SK-N-SH (cell line): Measurements from ENCODE around the gene HTRA3. TPM values are rescaled to one million over a fixed set of nuclear protein-coding genes. Genes with fewer than 3 reads are reported as not detected.

Experiments
- CTCF ChIA-PET: fragments of 300-600, 350-600 bp; formaldehyde crosslinking; extraction: SDS; loops from one replicate; lab custom pipeline; 2021; lab: Yijun Ruan, JAX
- POLR2A ChIA-PET: fragments of 350-600 bp; sonication (Branson Sonifier 250); formaldehyde crosslinking; extraction: SDS; loops from one replicate; lab custom pipeline; 2020; ENCODE audit warnings: antibody characterized with exemption, inconsistent platforms; lab: Yijun Ruan, JAX
- DNase-seq: peaks from one replicate; pipeline ENCODE4 v3.0.0; 2012
- H2AFZ ChIP-seq: fragments of 200-600 bp; sonication (generic); 2 replicates; pipeline ENCODE4 v1.8.1; 2016; ENCODE audit warnings: antibody characterized with exemption, mild to moderate bottlenecking, low read depth
- H3F3A ChIP-seq: fragments of 200-600 bp; sonication (generic); replicated peaks from 2 replicates; pipeline ENCODE3; 2016; ENCODE audit warnings: antibody characterized with exemption, mild to moderate bottlenecking; ENCODE audit not compliant: insufficient read depth
- H3K27ac ChIP-seq, 2 experiments: fragments of 200-500 bp in 1 of 2; fragments of 200-600 bp in 1 of 2; sonication (Bioruptor generic) in 1 of 2; sonication (generic), shearing (Covaris generic) in 1 of 2; 2 replicates each; pipeline versions ENCODE4 v1.5.1 to v1.6.1; 2014 to 2016; ENCODE audit warnings: low read depth in 2 of 2, inconsistent platforms in 1 of 2, low read length in 1 of 2, mild to moderate bottlenecking in 1 of 2, mixed read lengths in 1 of 2
- H3K27me3 ChIP-seq: fragments of 200-600 bp; sonication (generic), shearing (Covaris generic); 2 replicates; pipeline ENCODE4 v1.6.1; 2016; ENCODE audit warnings: mixed run types; ENCODE audit not compliant: insufficient read depth
- H3K36me3 ChIP-seq, 2 experiments: fragments of 200-500 bp in 1 of 2; fragments of 200-600 bp in 1 of 2; sonication (Bioruptor generic) in 1 of 2; sonication (generic) in 1 of 2; replicated peaks in 1 of 2; 2 replicates each; pipeline versions ENCODE3 to v1.5.1; 2014 to 2016; ENCODE audit warnings: low read length in 1 of 2, mild to moderate bottlenecking in 1 of 2; ENCODE audit not compliant: insufficient read depth in 2 of 2, control insufficient read depth in 1 of 2
- H3K4me1 ChIP-seq, 2 experiments: fragments of 200-500 bp in 1 of 2; fragments of 200-600 bp in 1 of 2; sonication (Bioruptor generic) in 1 of 2; sonication (generic), shearing (Covaris generic) in 1 of 2; 2 replicates each; pipeline versions ENCODE4 v1.5.1 to v1.6.1; 2014 to 2016; ENCODE audit warnings: low read depth in 1 of 2, low read length in 1 of 2, mixed run types in 1 of 2; ENCODE audit not compliant: insufficient read depth in 2 of 2, control insufficient read depth in 1 of 2
- H3K4me2 ChIP-seq: fragments of 200-600 bp; sonication (generic), shearing (Covaris generic); 2 replicates; pipeline ENCODE4 v1.6.1; 2017; ENCODE audit warnings: mixed run types
- H3K4me3 ChIP-seq, 2 experiments: fragments of 200-500 bp in 1 of 2; fragments of 200-600 bp in 1 of 2; sonication (Bioruptor generic) in 1 of 2; sonication (generic), shearing (Covaris generic) in 1 of 2; 2 replicates each; pipeline versions ENCODE4 v1.5.1 to v1.8.1; 2014 to 2016; ENCODE audit warnings: low read depth in 2 of 2, inconsistent platforms in 1 of 2, low read length in 1 of 2, mild to moderate bottlenecking in 1 of 2, mixed read lengths in 1 of 2, moderate library complexity in 1 of 2
- H3K79me2 ChIP-seq: fragments of 200-600 bp; sonication (generic); 2 replicates; pipeline ENCODE4 v1.8.1; 2017; ENCODE audit warnings: mild to moderate bottlenecking; ENCODE audit not compliant: insufficient read depth
- H3K9ac ChIP-seq: fragments of 200-600 bp; sonication (generic); 2 replicates; pipeline ENCODE4 v1.6.1; 2017; ENCODE audit warnings: mixed run types
- H3K9me2 ChIP-seq: fragments of 200-600 bp; sonication (generic); 2 replicates; pipeline ENCODE4 v1.6.1; 2017; ENCODE audit warnings: mixed run types
- H3K9me3 ChIP-seq: fragments of 200-600 bp; sonication (generic); 2 replicates; pipeline ENCODE4 v1.6.1; 2017; ENCODE audit warnings: mixed run types, mild to moderate bottlenecking, moderate library complexity
- H4K20me1 ChIP-seq: fragments of 200-600 bp; sonication (generic); 2 replicates; pipeline ENCODE4 v1.6.1; 2017; ENCODE audit warnings: mild to moderate bottlenecking, mixed run types; ENCODE audit not compliant: insufficient read depth
- EP300 ChIP-seq, 2 experiments: IDR thresholded peaks; 2 replicates each; pipeline versions ENCODE4 v1.4.0 to v1.6.1; 2012; ENCODE audit warnings: borderline replicate concordance in 1 of 2, low read depth in 1 of 2, low read length in 1 of 2
- FOSL2 ChIP-seq: IDR thresholded peaks from 2 replicates; pipeline ENCODE4 v1.4.0; 2012; ENCODE audit warnings: low read depth, mild to moderate bottlenecking, moderate library complexity, borderline replicate concordance
- FOXJ3 ChIP-seq: sonication (generic); formaldehyde crosslinking; IDR thresholded peaks from 2 replicates; pipeline ENCODE4 v1.5.1; 2020; ENCODE audit warnings: mild to moderate bottlenecking, missing genetic modification reagents
- GABPA ChIP-seq: IDR thresholded peaks from 2 replicates; pipeline ENCODE4 v1.4.0; 2012; ENCODE audit warnings: low read depth, mild to moderate bottlenecking
- GATA2 ChIP-seq: sonication (generic); formaldehyde crosslinking; IDR thresholded peaks from 2 replicates; pipeline ENCODE4 v1.5.0; 2020; ENCODE audit warnings: mild to moderate bottlenecking, missing genetic modification reagents
- NFIC ChIP-seq: IDR thresholded peaks from 2 replicates; pipeline ENCODE4 v1.4.0; 2012; ENCODE audit warnings: borderline replicate concordance
- NRF1 ChIP-seq: IDR thresholded peaks from 2 replicates; pipeline ENCODE4 v1.6.1; 2012; ENCODE audit warnings: low read depth, mild to moderate bottlenecking, low read length
- POLR2AphosphoS5 ChIP-seq: IDR thresholded peaks from 2 replicates; pipeline ENCODE4 v1.6.1; 2012; ENCODE audit warnings: low read depth, low read length
- RAD21 ChIP-seq: IDR thresholded peaks from 2 replicates; pipeline ENCODE4 v1.6.1; 2012; ENCODE audit warnings: mild to moderate bottlenecking, low read length
- RCOR1 ChIP-seq: fragments of 150-350 bp; IDR thresholded peaks from 2 replicates; pipeline ENCODE4 v1.6.1; 2017; ENCODE audit warnings: antibody characterized with exemption, low read length
- RXRA ChIP-seq: IDR thresholded peaks from 2 replicates; pipeline ENCODE4 v1.4.0; 2012; ENCODE audit warnings: low read depth, mild to moderate bottlenecking, borderline replicate concordance
- SIN3A ChIP-seq: IDR thresholded peaks from 2 replicates; pipeline ENCODE4 v1.6.1; 2012; ENCODE audit warnings: low read depth, mild to moderate bottlenecking, low read length, moderate library complexity, borderline replicate concordance
- TAF1 ChIP-seq: IDR thresholded peaks from 2 replicates; pipeline ENCODE4 v1.6.1; 2012; ENCODE audit warnings: low read depth, mild to moderate bottlenecking, low read length, moderate library complexity, borderline replicate concordance
- TCF12 ChIP-seq: IDR thresholded peaks from 2 replicates; pipeline ENCODE4 v1.4.0; 2012
- WGBS: methylation state at CpG from one replicate; pipeline ENCODE4 v1.1.6; 2017; ENCODE audit warnings: low lambda C conversion rate; 5-methylcytosine and 5-hydroxymethylcytosine counted together
- polyA plus RNA-seq, 3 experiments: library from polyadenylated mRNA; depleted of rRNA; stranded (reverse); fragments of >200 nt; gene quantifications; 2 replicates each; pipeline ENCODE4 v1.2.3, GENCODE V29; 2012
- TF ChIP-seq, protein P1 (sequence below): IDR thresholded peaks from 2 replicates; pipeline ENCODE4 v1.6.1; 2012; ENCODE audit warnings: mild to moderate bottlenecking, low read depth, low read length, moderate library complexity
- TF ChIP-seq, protein P2 (sequence below): IDR thresholded peaks from 2 replicates; pipeline ENCODE4 v1.4.0; 2012; ENCODE audit warnings: low read depth, borderline replicate concordance
- TF ChIP-seq, protein P3 (sequence below): IDR thresholded peaks from 2 replicates; pipeline ENCODE4 v1.4.0; 2012; ENCODE audit warnings: low read depth

The HTRA3 gene
- polyA plus RNA-seq, 1 of the 3 experiments (the other 2 are of a cell fraction): 0.05 TPM

DNA sequence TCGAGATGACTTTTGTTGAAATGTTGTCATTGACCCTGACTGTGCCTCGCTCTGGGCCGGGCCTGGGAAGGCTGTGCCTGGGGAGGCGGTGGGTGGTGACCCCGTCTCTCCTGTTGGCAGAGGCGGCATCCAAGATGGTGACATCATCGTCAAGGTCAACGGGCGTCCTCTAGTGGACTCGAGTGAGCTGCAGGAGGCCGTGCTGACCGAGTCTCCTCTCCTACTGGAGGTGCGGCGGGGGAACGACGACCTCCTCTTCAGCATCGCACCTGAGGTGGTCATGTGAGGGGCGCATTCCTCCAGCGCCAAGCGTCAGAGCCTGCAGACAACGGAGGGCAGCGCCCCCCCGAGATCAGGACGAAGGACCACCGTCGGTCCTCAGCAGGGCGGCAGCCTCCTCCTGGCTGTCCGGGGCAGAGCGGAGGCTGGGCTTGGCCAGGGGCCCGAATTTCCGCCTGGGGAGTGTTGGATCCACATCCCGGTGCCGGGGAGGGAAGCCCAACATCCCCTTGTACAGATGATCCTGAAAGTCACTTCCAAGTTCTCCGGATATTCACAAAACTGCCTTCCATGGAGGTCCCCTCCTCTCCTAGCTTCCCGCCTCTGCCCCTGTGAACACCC lies 36.4 kb downstream of the HTRA3 start:
- no peak overlapping the region for H2AFZ ChIP-seq
- H3K9me2 ChIP-seq: no peaks in the 10 kb centered on the region
- 96% methylated on average over 19 of the region's 35 CpGs for WGBS
- no peaks in the 10 kb centered on the region for H3K27me3 ChIP-seq
- DNase-seq: no peak
- H3F3A ChIP-seq: no peaks in the 10 kb centered on the region
- H4K20me1 ChIP-seq: no peaks in the 10 kb centered on the region
- H3K4me1 ChIP-seq: peaks cover 0 to 3% of the 10 kb centered on the region in 2 experiments; a peak in 1 of 4 replicates
- H3K9me3 ChIP-seq: no peaks in the 10 kb centered on the region
- no peaks in the 10 kb centered on the region for H3K36me3 ChIP-seq
- TF ChIP-seq POLR2AphosphoS5: no peak
- TF ChIP-seq, protein P1, sequence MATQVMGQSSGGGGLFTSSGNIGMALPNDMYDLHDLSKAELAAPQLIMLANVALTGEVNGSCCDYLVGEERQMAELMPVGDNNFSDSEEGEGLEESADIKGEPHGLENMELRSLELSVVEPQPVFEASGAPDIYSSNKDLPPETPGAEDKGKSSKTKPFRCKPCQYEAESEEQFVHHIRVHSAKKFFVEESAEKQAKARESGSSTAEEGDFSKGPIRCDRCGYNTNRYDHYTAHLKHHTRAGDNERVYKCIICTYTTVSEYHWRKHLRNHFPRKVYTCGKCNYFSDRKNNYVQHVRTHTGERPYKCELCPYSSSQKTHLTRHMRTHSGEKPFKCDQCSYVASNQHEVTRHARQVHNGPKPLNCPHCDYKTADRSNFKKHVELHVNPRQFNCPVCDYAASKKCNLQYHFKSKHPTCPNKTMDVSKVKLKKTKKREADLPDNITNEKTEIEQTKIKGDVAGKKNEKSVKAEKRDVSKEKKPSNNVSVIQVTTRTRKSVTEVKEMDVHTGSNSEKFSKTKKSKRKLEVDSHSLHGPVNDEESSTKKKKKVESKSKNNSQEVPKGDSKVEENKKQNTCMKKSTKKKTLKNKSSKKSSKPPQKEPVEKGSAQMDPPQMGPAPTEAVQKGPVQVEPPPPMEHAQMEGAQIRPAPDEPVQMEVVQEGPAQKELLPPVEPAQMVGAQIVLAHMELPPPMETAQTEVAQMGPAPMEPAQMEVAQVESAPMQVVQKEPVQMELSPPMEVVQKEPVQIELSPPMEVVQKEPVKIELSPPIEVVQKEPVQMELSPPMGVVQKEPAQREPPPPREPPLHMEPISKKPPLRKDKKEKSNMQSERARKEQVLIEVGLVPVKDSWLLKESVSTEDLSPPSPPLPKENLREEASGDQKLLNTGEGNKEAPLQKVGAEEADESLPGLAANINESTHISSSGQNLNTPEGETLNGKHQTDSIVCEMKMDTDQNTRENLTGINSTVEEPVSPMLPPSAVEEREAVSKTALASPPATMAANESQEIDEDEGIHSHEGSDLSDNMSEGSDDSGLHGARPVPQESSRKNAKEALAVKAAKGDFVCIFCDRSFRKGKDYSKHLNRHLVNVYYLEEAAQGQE: no peak
- no peak for TF ChIP-seq NRF1
- TF ChIP-seq NFIC: no peak
- TF ChIP-seq TAF1: no peak
- no peak for TF ChIP-seq RXRA
- TF ChIP-seq, protein P2, sequence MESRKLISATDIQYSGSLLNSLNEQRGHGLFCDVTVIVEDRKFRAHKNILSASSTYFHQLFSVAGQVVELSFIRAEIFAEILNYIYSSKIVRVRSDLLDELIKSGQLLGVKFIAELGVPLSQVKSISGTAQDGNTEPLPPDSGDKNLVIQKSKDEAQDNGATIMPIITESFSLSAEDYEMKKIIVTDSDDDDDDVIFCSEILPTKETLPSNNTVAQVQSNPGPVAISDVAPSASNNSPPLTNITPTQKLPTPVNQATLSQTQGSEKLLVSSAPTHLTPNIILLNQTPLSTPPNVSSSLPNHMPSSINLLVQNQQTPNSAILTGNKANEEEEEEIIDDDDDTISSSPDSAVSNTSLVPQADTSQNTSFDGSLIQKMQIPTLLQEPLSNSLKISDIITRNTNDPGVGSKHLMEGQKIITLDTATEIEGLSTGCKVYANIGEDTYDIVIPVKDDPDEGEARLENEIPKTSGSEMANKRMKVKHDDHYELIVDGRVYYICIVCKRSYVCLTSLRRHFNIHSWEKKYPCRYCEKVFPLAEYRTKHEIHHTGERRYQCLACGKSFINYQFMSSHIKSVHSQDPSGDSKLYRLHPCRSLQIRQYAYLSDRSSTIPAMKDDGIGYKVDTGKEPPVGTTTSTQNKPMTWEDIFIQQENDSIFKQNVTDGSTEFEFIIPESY: no peak
- TF ChIP-seq RAD21: no peak
- TF ChIP-seq GABPA: no peak
- TF ChIP-seq, protein P3, sequence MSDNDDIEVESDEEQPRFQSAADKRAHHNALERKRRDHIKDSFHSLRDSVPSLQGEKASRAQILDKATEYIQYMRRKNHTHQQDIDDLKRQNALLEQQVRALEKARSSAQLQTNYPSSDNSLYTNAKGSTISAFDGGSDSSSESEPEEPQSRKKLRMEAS: no peak
- TF ChIP-seq TCF12: no peak
- no peak for TF ChIP-seq RCOR1
- TF ChIP-seq GATA2 (CRISPR knock-in tag): no peak
- TF ChIP-seq FOSL2: no peak
- no peak for TF ChIP-seq EP300 (IDR thresholded peaks at IDR 0.05; ENCODE audit: borderline replicate concordance in 1 of 2, low read depth in 1 of 2, low read length in 1 of 2)
- TF ChIP-seq SIN3A: no peak
- no peak for TF ChIP-seq FOXJ3
- CTCF ChIA-PET: interaction anchor here (0.8 to 2.5 kb wide), 2 partner anchors 14 to 130 kb away, joined by 4 to 9 read pairs; no protein-coding TSS in a partner anchor
- no peak overlapping the region for H3K4me3 ChIP-seq
- no peak overlapping the region for H3K9ac ChIP-seq
- no peaks in the 10 kb centered on the region for H3K79me2 ChIP-seq
- no peak overlapping the region for H3K4me2 ChIP-seq
- H3K27ac ChIP-seq: no peak overlapping the region
- POLR2A ChIA-PET: no interaction called here
